Mucosa of descending colon (tissue), 3 donors: ENCODE data around the gene PTPRM. TPM values are rescaled to one million over a fixed set of nuclear protein-coding genes. Genes with fewer than 3 reads are reported as not detected.

Experiments
- ATAC-seq: fragments of 200-7000 bp; cut with Tn5 transposase; one replicate; pipeline ENCODE4 v1.9.1; 2020; ENCODE audit warnings: mild to moderate bottlenecking, moderate library complexity
- DNase-seq, 3 donors: peaks; one replicate each; pipeline ENCODE4 v3.0.0-alpha.2; 2020
- H3K36me3 ChIP-seq: fragments of 200-600 bp; one replicate; pipeline ENCODE4 v1.8.0; 2021; ENCODE audit warnings: low read depth, mild to moderate bottlenecking
- H3K4me1 ChIP-seq: fragments of 200-600 bp; one replicate; pipeline ENCODE4 v1.8.0; 2021; ENCODE audit warnings: low read depth, mild to moderate bottlenecking
- H3K4me3 ChIP-seq: fragments of 200-600 bp; one replicate; pipeline ENCODE4 v1.8.0; 2021; ENCODE audit warnings: mild to moderate bottlenecking
- H3K9me3 ChIP-seq: fragments of 200-600 bp; one replicate; pipeline ENCODE4 v1.8.0; 2021; ENCODE audit warnings: mild to moderate bottlenecking
- CTCF ChIP-seq: fragments of 200-600 bp; IDR thresholded peaks from one replicate; pipeline ENCODE4 v1.8.0; 2022; ENCODE audit warnings: antibody characterized with exemption, mild to moderate bottlenecking
- intact Hi-C, 2 donors: fragments of 100-400 bp; cut with DNase I in 1 of 2; cut with micrococcal nuclease in 1 of 2; formaldehyde crosslinking; loops; one replicate each; pipeline versions ENCODE4 v1.11.0 to v1.11.1; 2022; cut with DNase I, micrococcal nuclease
- total RNA-seq, 3 donors: library from RNA; stranded (reverse); fragmentation: NEBNext Ultra II Directional in 2 of 3; extraction: Animal tissue kit (Norgen Biotek cat#: 25700) in 2 of 3; gene quantifications; one replicate each; pipeline versions ENCODE4 v1.2.1 to v1.2.4, GENCODE V29; 2021 to 2023
- donor health status: DM: no; HTN: no; CAD: no; lungs with moderate emphysema.
- donor health status: DM: no; HTN: no; CAD: no.
- donor health status: DM: no; HTN: yes; CAD: no.

The PTPRM gene
- total RNA-seq, 3 donors from 2014 or later: 15.3 to 41.1 (median 19.6) TPM

DNA sequence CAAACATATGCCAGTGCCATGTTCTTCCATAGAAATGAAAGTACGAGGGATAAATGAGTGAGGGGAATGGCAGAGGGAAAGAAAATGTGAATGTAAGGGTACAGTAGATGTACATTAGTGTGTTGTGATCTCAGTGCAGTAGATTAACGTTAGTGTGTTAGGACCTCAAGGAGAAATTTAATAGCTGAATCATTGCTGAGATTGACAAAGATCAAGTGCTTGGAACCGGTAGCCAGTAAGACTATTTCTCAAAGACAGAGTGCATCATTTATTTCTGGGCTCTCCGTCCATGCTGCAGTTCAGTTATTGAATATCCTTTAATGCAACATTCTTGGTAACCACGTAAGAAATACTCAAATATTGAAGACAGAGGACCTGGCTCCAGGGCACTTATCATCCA lies 246.0 kb downstream of the PTPRM start:
- intact Hi-C loops: no loop called here
- no peak for DNase-seq
- Histone ChIP-seq H3K4me1 (no peaks in the 10 kb centered on the region), H3K4me3 (no peak overlapping the region), H3K9me3 (peaks cover 14% of the 10 kb centered on the region), H3K36me3 (no peaks in the 10 kb centered on the region)
- no peak for TF ChIP-seq CTCF
- no peak for ATAC-seq

DNA sequence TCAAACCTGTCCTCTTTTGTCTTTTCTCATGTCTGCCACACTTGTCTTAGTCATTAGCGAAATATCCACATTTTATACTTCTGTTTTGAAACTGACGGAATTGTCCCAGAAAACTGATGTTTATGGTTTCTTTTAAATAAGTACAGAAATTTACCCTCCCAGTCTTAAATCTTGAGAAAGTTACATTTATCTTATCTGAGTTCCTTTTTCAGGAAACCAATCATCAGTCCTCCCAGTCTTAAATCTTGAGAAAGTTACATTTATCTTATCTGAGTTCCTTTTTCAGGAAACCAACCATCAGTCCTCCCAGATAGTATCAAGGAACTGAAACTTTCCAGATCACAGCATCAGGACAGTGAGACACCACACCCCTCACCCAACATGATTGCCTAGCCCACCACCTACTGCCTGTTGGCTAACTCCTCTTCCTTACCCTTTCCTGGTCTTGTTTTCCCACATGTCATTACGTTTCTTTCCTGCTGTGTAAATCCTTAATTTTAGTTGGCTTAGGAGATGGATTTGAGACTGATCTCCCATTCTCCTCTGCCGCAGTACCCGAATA lies 247.7 kb downstream of the PTPRM start:
- H3K4me3 ChIP-seq: no peak overlapping the region
- peaks cover 14% of the 10 kb centered on the region for H3K9me3 ChIP-seq
- TF ChIP-seq CTCF: no peak
- H3K36me3 ChIP-seq: no peaks in the 10 kb centered on the region
- no peak for DNase-seq
- H3K4me1 ChIP-seq: no peaks in the 10 kb centered on the region
- intact Hi-C loops: no loop called here
- no peak for ATAC-seq

GRCh38 chr18:7815787-7816186 lies 248.7 kb downstream of the PTPRM start:
- ATAC-seq (no peak), DNase-seq (no peak)
- no peaks in the 10 kb centered on the region for H3K4me1 ChIP-seq
- H3K9me3 ChIP-seq: peaks cover 14% of the 10 kb centered on the region
- no peak for TF ChIP-seq CTCF
- intact Hi-C loops: no loop called here
- no peaks in the 10 kb centered on the region for H3K36me3 ChIP-seq
- H3K4me3 ChIP-seq: no peak overlapping the region

- Histone ChIP-seq H3K36me3 (no peaks in the 10 kb centered on the region), H3K4me1 (no peaks in the 10 kb centered on the region), H3K4me3 (no peak overlapping the region), H3K9me3 (peaks cover 14% of the 10 kb centered on the region)
- ATAC-seq (no peak), DNase-seq (no peak)
- TF ChIP-seq CTCF: no peak
- intact Hi-C loops: no loop called here
Measured at GRCh38 chr18:7817575-7818230, 250.6 kb downstream of the PTPRM start.

DNA sequence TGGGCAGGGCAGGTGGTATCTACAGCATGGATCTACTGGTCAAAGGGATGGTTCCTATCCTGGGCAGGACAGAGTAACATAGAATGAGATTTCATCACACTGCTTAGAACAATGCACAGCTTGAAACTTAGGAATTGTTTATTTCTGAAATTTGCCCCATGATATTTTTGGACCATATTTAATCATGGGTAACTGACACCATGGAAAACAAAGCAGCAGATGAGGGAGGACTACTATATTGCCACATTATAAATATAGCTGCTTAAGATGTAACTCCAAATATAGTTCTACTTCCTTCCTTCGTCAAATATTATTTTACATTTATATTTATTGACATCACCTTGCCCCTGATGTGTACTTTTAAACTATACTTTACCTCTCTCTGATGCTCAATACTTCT lies 254.7 kb downstream of the PTPRM start:
- H3K9me3 ChIP-seq: no peaks in the 10 kb centered on the region
- no peaks in the 10 kb centered on the region for H3K36me3 ChIP-seq
- TF ChIP-seq CTCF: no peak
- H3K4me3 ChIP-seq: no peak overlapping the region
- ATAC-seq (no peak), DNase-seq (no peak)
- no peaks in the 10 kb centered on the region for H3K4me1 ChIP-seq
- intact Hi-C loops: no loop called here
